Measurements from ENCODE around the gene TXNDC11. TPM values are rescaled to one million over a fixed set of nuclear protein-coding genes. Genes with fewer than 3 reads are reported as not detected.

The TXNDC11 gene
- total RNA-seq, 2 experiments from 2014 or later, result 21.7 to 24.4 TPM

DNA sequence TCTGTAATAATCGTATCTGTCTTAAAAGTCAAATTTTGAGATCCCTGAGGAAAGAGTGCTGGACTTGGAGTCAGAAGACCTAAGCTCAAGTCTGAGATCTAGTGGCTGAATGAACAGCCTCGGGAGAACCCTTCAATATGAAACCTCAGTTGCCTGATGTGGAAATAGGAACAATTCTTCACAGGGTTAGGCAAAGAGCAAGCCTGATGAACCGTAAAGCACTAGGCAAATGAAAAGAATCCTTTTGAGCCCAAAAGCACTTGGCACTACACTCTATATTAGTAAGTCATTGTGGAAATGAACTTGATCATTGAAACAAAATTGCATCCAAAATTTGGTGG is 20.2 kb downstream of the TXNDC11 start:
- no peak overlapping the region for H3K27ac Mint-ChIP-seq
- DNase-seq (no peak), ATAC-seq (no peak)
- CTCF ChIA-PET, result interaction anchor here (1.0 to 3.1 kb wide), 3 partner anchors 25 to 327 kb away, joined by 3 to 8 read pairs (median 3); no protein-coding TSS in a partner anchor
- H3K36me3 Mint-ChIP-seq (ENCODE audit: low read depth), result peaks cover 15% of the 10 kb centered on the region
- TF ChIP-seq, protein P1, sequence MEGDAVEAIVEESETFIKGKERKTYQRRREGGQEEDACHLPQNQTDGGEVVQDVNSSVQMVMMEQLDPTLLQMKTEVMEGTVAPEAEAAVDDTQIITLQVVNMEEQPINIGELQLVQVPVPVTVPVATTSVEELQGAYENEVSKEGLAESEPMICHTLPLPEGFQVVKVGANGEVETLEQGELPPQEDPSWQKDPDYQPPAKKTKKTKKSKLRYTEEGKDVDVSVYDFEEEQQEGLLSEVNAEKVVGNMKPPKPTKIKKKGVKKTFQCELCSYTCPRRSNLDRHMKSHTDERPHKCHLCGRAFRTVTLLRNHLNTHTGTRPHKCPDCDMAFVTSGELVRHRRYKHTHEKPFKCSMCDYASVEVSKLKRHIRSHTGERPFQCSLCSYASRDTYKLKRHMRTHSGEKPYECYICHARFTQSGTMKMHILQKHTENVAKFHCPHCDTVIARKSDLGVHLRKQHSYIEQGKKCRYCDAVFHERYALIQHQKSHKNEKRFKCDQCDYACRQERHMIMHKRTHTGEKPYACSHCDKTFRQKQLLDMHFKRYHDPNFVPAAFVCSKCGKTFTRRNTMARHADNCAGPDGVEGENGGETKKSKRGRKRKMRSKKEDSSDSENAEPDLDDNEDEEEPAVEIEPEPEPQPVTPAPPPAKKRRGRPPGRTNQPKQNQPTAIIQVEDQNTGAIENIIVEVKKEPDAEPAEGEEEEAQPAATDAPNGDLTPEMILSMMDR (IDR thresholded peaks at IDR 0.05), result no peak
- peaks cover 16% of the 10 kb centered on the region for H3K4me1 Mint-ChIP-seq (ENCODE audit: low read depth)
- no peaks in the 10 kb centered on the region for H3K27me3 Mint-ChIP-seq
- H3K9me3 Mint-ChIP-seq, result no peaks in the 10 kb centered on the region
- POLR2A ChIA-PET, result no interaction called here
- no peak overlapping the region for H3K4me3 Mint-ChIP-seq
- intact Hi-C loops (cut with micrococcal nuclease), result no loop called here

DNA sequence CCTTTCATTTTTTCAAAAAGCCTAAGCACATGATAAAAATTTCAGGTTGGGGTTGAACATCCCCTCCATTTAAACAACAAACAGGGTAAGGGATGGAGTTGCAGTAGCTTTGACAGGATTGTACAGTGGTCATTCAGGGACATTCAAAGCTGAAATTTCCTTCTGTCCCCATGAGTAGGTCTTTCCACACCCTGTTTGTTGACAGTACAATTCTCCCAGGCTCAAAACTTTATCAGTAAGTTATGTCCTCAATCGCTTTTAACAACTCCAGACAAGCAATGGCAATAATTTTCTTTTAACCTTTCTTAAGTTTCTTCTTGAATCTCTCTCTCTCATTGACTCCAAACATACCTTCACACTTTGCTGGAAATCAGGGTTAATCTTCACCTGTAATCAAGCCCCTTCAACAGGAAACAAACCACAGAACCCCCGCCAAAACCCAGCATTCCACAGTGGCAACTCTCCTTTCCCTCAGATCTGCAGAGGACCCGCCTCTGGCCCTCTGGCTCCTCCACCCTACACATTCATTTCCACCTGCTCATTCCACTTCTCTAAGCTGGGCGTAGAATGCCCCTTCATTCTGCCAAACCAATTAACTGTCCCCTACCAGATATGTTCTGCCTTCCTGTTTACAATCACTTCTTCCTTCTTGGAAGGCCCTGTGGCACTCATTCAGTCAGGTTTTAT is 20.7 kb downstream of the TXNDC11 start:
- Mint-ChIP-seq H3K36me3 (ENCODE audit: low read depth) (peaks cover 15% of the 10 kb centered on the region), H3K4me1 (ENCODE audit: low read depth) (peaks cover 13% of the 10 kb centered on the region), H3K27me3 (no peaks in the 10 kb centered on the region), H3K27ac (no peak overlapping the region), H3K4me3 (no peak overlapping the region), H3K9me3 (no peaks in the 10 kb centered on the region)
- TF ChIP-seq, protein P1 (IDR thresholded peaks at IDR 0.05), result no peak
- POLR2A ChIA-PET, result no interaction called here
- CTCF ChIA-PET, result interaction anchor here (1.0 to 3.1 kb wide), 4 partner anchors 14 to 326 kb away, joined by 3 to 8 read pairs (median 3); no protein-coding TSS in a partner anchor
- intact Hi-C loops (cut with micrococcal nuclease), result no loop called here
- ATAC-seq, result no peak
- DNase-seq, result no peak

DNA sequence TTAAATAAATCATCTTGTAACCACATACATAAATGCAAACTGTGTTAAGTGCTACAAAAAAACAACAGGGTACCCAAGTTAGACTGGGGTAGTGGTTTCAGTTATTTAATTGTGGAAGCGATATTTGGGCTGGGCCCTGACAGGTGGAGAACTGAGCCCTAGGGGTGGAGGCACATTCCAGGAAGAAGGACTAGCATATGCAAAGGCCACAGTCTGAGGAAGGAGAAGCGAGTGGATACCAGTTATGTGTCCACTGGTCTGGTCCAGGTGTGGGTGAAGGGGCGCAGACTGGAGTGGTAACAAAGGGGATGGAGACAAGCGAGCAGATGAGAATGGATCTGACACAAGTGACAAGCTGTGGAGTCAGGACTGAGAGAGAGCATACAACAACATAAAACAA is 22.9 kb downstream of the TXNDC11 start:
- no peak overlapping the region for H3K4me3 Mint-ChIP-seq
- ChIA-PET POLR2A (no interaction called here), CTCF (interaction anchor here (6.5 kb wide), 1 partner anchor 187 kb away, joined by 71 read pairs; no protein-coding TSS in a partner anchor)
- peaks cover 14% of the 10 kb centered on the region for H3K4me1 Mint-ChIP-seq (ENCODE audit: low read depth)
- intact Hi-C loops (cut with micrococcal nuclease), result loop anchor here (10.0 kb wide), 2 partner anchors 185 to 325 kb away; no protein-coding TSS in a partner anchor
- DNase-seq (no peak), ATAC-seq (no peak)
- H3K9me3 Mint-ChIP-seq, result no peaks in the 10 kb centered on the region
- H3K27ac Mint-ChIP-seq, result no peak overlapping the region
- H3K27me3 Mint-ChIP-seq, result no peaks in the 10 kb centered on the region
- TF ChIP-seq, protein P1 (IDR thresholded peaks at IDR 0.05), result no peak
- H3K36me3 Mint-ChIP-seq (ENCODE audit: low read depth), result peaks cover 12% of the 10 kb centered on the region

DNA sequence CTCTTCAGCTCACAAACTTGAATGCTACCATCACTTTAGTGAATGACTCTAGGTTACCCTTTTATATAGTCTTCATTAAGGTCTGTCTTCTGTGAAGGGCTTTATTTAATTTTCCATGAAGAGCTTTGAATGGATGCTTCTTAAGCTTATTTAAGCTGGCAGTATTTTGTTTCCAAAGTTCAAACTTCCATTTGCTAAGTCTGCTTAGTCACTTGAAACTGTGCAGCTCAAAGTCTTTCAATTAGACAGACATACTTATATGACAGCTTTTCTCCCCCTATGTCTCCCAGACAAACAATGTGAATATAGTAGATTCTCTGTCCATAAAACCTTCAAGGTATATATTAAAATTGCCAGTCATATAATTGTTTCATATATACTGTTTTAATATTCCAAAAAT is 23.5 kb downstream of the TXNDC11 start:
- DNase-seq (no peak), ATAC-seq (no peak)
- no peak overlapping the region for H3K27ac Mint-ChIP-seq
- no peaks in the 10 kb centered on the region for H3K27me3 Mint-ChIP-seq
- intact Hi-C loops (cut with micrococcal nuclease), result loop anchor here (10.0 kb wide), 2 partner anchors 184 to 324 kb away; no protein-coding TSS in a partner anchor
- H3K4me1 Mint-ChIP-seq (ENCODE audit: low read depth), result peaks cover 18% of the 10 kb centered on the region
- no peak overlapping the region for H3K4me3 Mint-ChIP-seq
- H3K9me3 Mint-ChIP-seq, result no peaks in the 10 kb centered on the region
- TF ChIP-seq, protein P1 (IDR thresholded peaks at IDR 0.05), result no peak
- CTCF ChIA-PET, result interaction anchor here (1.0 to 6.5 kb wide), 3 partner anchors 78 to 313 kb away, joined by 4 to 71 read pairs (median 4); no protein-coding TSS in a partner anchor
- peaks cover 16% of the 10 kb centered on the region for H3K36me3 Mint-ChIP-seq (ENCODE audit: low read depth)
- POLR2A ChIA-PET, result no interaction called here

- Mint-ChIP-seq H3K27ac (no peak overlapping the region), H3K4me3 (no peak overlapping the region), H3K36me3 (ENCODE audit: low read depth) (peaks cover 14% of the 10 kb centered on the region), H3K4me1 (ENCODE audit: low read depth) (peaks cover 15% of the 10 kb centered on the region), H3K9me3 (no peaks in the 10 kb centered on the region), H3K27me3 (no peaks in the 10 kb centered on the region)
- intact Hi-C loops (cut with micrococcal nuclease), result loop anchor here (10.0 kb wide), 2 partner anchors 183 to 323 kb away; no protein-coding TSS in a partner anchor
- ATAC-seq, result no peak
- POLR2A ChIA-PET, result no interaction called here
- no peak for DNase-seq
- TF ChIP-seq, protein P1 (IDR thresholded peaks at IDR 0.05), result no peak
- CTCF ChIA-PET, result interaction anchor here (1.3 to 6.5 kb wide), 3 partner anchors 20 to 312 kb away, joined by 3 to 71 read pairs (median 4); no protein-coding TSS in a partner anchor
Observed at GRCh38 chr16:11717811-11718210, 24.8 kb downstream of the TXNDC11 start.
